ENCODE data around the gene PROZ.
"Not testable (repeated sequence)": the region's sequence is repeated elsewhere in the genome, so short reads cannot be mapped to it uniquely, and the experiment has no call there.

Gene PROZ, protein sequence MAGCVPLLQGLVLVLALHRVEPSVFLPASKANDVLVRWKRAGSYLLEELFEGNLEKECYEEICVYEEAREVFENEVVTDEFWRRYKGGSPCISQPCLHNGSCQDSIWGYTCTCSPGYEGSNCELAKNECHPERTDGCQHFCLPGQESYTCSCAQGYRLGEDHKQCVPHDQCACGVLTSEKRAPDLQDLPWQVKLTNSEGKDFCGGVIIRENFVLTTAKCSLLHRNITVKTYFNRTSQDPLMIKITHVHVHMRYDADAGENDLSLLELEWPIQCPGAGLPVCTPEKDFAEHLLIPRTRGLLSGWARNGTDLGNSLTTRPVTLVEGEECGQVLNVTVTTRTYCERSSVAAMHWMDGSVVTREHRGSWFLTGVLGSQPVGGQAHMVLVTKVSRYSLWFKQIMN

GRCh38 chr13:113157929-113158747 is at the start of gene PROZ:
Gene PROZ, plus strand, starts transcription at chr13:113158648. Its CDS starts 13 bp downstream, at chr13:113158661.
- DNase-seq = no peak

- DNase-seq = no peak
Observed at GRCh38 chr13:113109151-113110047, 49.0 kb upstream of the PROZ start.

DNA sequence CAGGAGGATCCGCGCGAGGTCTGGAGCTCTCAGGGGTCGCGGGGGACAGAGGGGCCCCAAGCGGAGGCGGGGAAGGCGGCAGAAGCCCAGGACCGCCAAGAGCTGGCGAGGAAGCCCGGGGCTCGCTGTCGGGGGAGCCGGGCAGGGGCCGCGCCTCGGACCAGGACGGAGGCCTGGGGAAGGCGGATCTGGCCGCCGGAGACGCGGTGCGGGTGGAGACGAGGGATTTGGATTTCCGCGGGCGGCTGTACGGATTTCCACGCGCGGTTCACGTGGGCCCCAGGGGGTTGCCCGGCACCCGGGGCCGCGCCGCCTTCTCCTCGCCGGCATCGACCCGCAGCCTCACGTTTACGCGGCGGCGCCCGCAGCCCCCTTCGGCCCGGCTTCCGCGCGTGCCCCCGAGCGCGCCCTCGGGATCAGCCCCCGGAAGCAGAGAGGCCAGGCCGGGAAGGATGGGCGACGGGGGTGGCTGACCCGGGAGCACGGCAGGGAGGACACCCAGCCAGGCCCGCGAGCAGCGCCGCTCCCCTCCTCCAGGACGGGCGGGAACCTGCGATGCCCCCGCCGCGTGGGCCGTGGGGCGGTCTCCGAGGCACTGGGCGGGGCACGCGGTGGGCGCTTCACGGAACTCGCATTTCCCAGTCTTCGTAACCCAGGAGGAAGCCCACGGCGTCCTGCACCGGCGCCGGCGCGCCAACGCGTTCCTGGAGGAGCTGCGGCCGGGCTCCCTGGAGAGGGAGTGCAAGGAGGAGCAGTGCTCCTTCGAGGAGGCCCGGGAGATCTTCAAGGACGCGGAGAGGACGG is 48.2 kb upstream of the PROZ start:
- DNase-seq = no peak

DNA sequence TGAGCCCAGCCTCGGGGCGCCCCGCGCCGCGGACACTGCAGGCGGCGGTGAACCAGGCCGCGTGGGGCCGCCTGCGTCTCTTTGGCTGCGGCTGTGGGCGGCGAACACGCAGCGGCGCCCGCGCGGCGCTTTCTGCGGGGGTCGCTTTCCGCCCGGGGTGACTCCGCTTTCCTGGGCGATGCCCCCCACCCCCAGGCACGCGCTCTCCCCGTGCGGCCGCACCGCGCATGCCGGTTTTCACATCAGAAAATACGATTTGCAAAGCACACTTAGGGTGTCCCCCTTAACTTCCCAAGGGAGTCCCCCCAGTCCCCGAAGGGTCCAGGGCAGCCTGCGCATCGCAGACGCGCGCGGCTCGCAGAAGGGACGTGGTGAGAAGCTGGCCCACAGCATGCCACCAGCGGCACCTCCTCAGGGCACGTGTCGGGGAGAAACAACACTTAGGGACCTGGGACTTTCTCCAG is 47.6 kb upstream of the PROZ start:
- no peak for DNase-seq

GRCh38 chr13:113111821-113112220 is 46.6 kb upstream of the PROZ start:
- not testable (repeated sequence) for DNase-seq

DNA sequence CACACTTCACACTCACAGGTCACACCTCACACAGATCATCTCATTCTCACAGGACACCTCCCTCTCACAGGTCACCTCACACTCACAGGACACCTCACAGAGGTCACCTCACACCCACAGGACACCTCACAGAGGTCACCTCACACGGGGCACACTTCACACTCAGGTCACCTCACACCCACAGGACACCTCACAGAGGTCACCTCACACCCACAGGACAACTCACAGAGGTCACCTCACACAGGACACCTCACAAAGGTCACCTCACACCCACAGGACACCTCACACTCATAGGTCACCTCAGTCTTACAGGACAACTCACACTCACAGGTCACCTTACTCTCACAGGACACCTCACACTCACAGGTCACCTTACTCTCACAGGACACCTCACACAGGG is 46.0 kb upstream of the PROZ start:
- DNase-seq = not testable (repeated sequence)

GRCh38 chr13:113112893-113113845 is 45.3 kb upstream of the PROZ start:
- no peak for DNase-seq

GRCh38 chr13:113113846-113114271 is 44.6 kb upstream of the PROZ start:
- no peak for DNase-seq

GRCh38 chr13:113114511-113115362 is 43.7 kb upstream of the PROZ start:
- no peak for DNase-seq

- DNase-seq = no peak
Observed at GRCh38 chr13:113115363-113116205, 42.9 kb upstream of the PROZ start.

DNA sequence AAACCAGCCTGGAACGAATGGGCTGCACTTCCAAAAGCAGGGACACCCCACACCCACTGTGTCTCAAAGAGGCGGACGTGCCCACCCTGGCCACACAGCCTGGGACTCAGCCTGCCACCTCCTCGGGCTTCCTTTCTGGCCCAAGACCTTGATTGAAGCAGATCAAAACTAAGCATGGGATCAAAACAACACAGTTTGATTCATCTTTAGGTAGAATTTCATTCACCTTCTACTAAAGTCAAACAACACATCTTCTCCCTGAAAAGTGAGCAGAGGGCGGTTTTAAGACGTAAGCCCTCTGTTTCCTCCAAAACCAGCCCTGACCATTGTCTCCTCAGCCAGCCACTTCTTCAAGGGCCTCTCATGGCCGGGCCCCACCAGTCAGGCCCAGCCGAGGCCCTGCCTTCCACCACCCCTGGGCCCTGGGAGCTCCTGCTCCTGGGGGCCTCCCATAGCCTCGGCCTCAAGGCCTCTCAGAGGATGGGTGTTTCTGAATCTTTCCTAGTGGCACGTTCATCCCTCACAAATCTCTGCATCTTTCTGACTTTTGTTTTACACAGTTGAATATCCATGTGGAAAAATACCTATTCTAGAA is 42.1 kb upstream of the PROZ start:
- DNase-seq = no peak

DNA sequence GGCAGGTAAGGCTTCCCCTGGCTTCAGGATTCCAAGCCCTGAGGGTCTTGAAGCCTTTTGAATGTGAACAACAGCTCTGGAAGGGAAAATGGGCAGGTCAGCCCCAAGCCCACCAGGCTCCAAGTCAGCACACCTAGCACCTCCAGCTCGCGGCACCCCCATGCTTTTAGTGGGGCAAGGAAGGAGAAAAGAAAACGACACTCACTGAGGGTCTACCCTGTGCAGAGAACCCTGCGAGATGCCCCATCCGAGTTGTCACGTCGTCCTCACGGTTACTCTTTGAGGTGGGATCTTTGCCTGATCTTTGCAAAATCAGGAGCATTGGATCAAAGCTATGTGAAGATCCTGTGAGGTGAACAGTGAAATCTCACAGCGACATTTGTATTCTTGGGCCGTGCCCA is 41.6 kb upstream of the PROZ start:
- DNase-seq = no peak

DNA sequence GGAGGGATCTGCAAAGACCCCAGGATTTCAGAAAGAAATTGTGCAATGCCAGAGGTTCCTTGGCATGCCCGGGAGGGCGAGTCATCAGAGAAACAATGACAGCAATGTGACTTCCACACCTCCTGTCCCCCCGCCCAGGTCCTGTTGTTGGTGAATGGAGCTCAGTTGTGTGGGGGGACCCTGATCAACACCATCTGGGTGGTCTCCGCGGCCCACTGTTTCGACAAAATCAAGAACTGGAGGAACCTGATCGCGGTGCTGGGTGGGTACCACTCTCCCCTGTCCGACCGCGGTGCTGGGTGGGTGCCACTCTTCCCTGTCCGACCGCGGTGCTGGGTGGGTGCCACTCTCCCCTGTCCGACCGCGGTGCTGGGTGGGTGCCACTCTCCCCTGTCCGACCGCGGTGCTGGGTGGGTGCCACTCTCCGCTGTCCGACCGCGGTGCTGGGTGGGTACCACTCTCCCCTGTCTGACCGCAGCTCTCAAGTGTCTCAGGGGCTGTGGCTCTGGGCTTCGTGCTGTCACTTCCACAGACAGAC is 41.0 kb upstream of the PROZ start:
- DNase-seq = no peak

- no peak for DNase-seq
Observed at GRCh38 chr13:113117911-113118260, 40.6 kb upstream of the PROZ start.

DNA sequence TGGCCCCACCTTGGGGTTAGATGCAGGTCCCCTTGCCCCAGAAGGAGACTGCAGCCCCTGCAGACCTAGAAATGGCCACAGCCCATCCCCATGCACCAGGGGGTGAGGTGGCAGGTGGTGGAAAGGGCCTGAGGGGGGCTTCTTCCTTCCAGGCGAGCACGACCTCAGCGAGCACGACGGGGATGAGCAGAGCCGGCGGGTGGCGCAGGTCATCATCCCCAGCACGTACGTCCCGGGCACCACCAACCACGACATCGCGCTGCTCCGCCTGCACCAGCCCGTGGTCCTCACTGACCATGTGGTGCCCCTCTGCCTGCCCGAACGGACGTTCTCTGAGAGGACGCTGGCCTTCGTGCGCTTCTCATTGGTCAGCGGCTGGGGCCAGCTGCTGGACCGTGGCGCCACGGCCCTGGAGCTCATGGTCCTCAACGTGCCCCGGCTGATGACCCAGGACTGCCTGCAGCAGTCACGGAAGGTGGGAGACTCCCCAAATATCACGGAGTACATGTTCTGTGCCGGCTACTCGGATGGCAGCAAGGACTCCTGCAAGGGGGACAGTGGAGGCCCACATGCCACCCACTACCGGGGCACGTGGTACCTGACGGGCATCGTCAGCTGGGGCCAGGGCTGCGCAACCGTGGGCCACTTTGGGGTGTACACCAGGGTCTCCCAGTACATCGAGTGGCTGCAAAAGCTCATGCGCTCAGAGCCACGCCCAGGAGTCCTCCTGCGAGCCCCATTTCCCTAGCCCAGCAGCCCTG is 40.0 kb upstream of the PROZ start:
- no peak for DNase-seq

- no peak for DNase-seq
Observed at GRCh38 chr13:113119166-113119821, 39.2 kb upstream of the PROZ start.

- DNase-seq = no peak
Observed at GRCh38 chr13:113119822-113120189, 38.6 kb upstream of the PROZ start.
